ENCODE data around the gene HPD.
"Not testable (repeated sequence)": the region's sequence is repeated elsewhere in the genome, so short reads cannot be mapped to it uniquely, and the experiment has no call there.

Gene HPD

GRCh38 chr12:121799842-121800693 is 58.6 kb downstream of the HPD start:
- DNase-seq: peak in 44 of 58 donors; percentile 23 to 92 (median 62)

- peak in 53 of 58 donors; percentile 20 to 76 (median 51) for DNase-seq
These were observed 59.4 kb downstream of the HPD start for GRCh38 chr12:121799156-121799841.

GRCh38 chr12:121798787-121799155 is 59.9 kb downstream of the HPD start:
- DNase-seq: peak in 1 of 58 donors; percentile 35

- peak in 45 of 58 donors; percentile 28 to 86 (median 57) for DNase-seq
These were observed 60.5 kb downstream of the HPD start for GRCh38 chr12:121797937-121798786.

GRCh38 chr12:121796855-121797751 is 61.6 kb downstream of the HPD start:
- DNase-seq: peak in 56 of 58 donors; percentile 21 to 87 (median 68)

- DNase-seq: peak in 57 of 58 donors; percentile 32 to 95 (median 76)
These were observed 63.4 kb downstream of the HPD start for GRCh38 chr12:121795034-121795968.

GRCh38 chr12:121794534-121795033 is 64.1 kb downstream of the HPD start:
- DNase-seq: peak in 3 of 58 donors; percentile 66 to 80 (median 68)

GRCh38 chr12:121793838-121794533 is 64.7 kb downstream of the HPD start:
- DNase-seq: peak; percentile 19 to 91 (median 78)

GRCh38 chr12:121793440-121793837 is 65.2 kb downstream of the HPD start, which contains the start of gene RHOF:
TSS of gene RHOF (minus strand) at chr12:121793688. CDS start at chr12:121793633, 55 bp downstream.
- peak in 1 of 58 donors; percentile 46 for DNase-seq

GRCh38 chr12:121792607-121793439 is 65.8 kb downstream of the HPD start:
- DNase-seq: peak in 1 of 58 donors; percentile 33

GRCh38 chr12:121791671-121792551 is 66.7 kb downstream of the HPD start:
- no peak for DNase-seq

GRCh38 chr12:121790785-121791184 is 67.9 kb downstream of the HPD start:
- not testable (repeated sequence) for DNase-seq

GRCh38 chr12:121789800-121790728 is 68.6 kb downstream of the HPD start:
- DNase-seq: peak in 18 of 58 donors; percentile 6 to 51 (median 22)
